Tibial nerve (tissue), 4 donors: ENCODE measurements around the gene POLR3H. TPM values are rescaled to one million over a fixed set of nuclear protein-coding genes. Genes with fewer than 3 reads are reported as not detected.
"Not testable (repeated sequence)": the region's sequence is repeated elsewhere in the genome, so short reads cannot be mapped to it uniquely, and the experiment has no call there.

Experiments
- DNase-seq, 2 donors: peaks; one replicate each; pipeline ENCODE4 v3.0.0-alpha.2; 2019; ENCODE audit warnings: low spot score in 2 of 2
- H3K27ac ChIP-seq, 4 donors: fragments of 200-600 bp; sonication (generic) in 3 of 4; one replicate each; pipeline ENCODE4 v1.5.1; 2017 to 2019; ENCODE audit warnings: mild to moderate bottlenecking in 1 of 4
- H3K27me3 ChIP-seq, 2 donors: fragments of 200-600 bp; sonication (generic) in 1 of 2; one replicate each; pipeline versions ENCODE4 v1.5.1 to v1.6.0; 2017 to 2019
- H3K36me3 ChIP-seq, 3 donors: fragments of 200-600 bp; sonication (generic); one replicate each; pipeline ENCODE4 v1.5.1; 2018 to 2019
- H3K4me1 ChIP-seq, 4 donors: fragments of 200-600 bp; sonication (generic) in 3 of 4; one replicate each; pipeline ENCODE4 v1.5.1; 2017 to 2019
- H3K4me3 ChIP-seq, 4 donors: fragments of 200-600 bp; sonication (generic) in 3 of 4; one replicate each; pipeline ENCODE4 v1.5.1; 2017 to 2019; ENCODE audit warnings: mild to moderate bottlenecking in 1 of 4, moderate library complexity in 1 of 4
- H3K9me3 ChIP-seq, 4 donors: fragments of 200-600 bp; sonication (generic) in 3 of 4; one replicate each; pipeline ENCODE4 v1.5.1; 2017 to 2019
- CTCF ChIP-seq, 5 experiments: fragments of 200-600 bp in 3 of 5; fragments of 450-650 bp in 2 of 5; sonication (generic) in 3 of 5; IDR thresholded peaks; one replicate each; pipeline ENCODE4 v1.5.1; 2016 to 2019; ENCODE audit warnings: antibody characterized with exemption in 5 of 5, mild to moderate bottlenecking in 3 of 5, moderate library complexity in 2 of 5
- EP300 ChIP-seq, 2 donors: sonication (generic); formaldehyde crosslinking; IDR thresholded peaks; one replicate each; pipeline ENCODE4 v1.6.1; 2017; ENCODE audit warnings: antibody characterized with exemption in 2 of 2, mild to moderate bottlenecking in 1 of 2
- POLR2A ChIP-seq, 2 donors: fragments of 450-650 bp; IDR thresholded peaks; one replicate each; pipeline ENCODE4 v1.6.1; 2017; ENCODE audit warnings: antibody characterized with exemption in 2 of 2, mild to moderate bottlenecking in 2 of 2, moderate library complexity in 2 of 2
- WGBS, 2 donors: methylation state at CpG; one replicate each; pipeline ENCODE4 v1.1.5; 2018; 5-methylcytosine and 5-hydroxymethylcytosine counted together
- total RNA-seq, 4 donors: library from RNA; depleted of rRNA; stranded (reverse); fragments of >200 nt; gene quantifications; one replicate each; pipeline ENCODE4 v1.1.0, GENCODE V29; 2016

POLR3H gene
- total RNA-seq, 4 donors from 2014 or later, result 26.6 to 33.6 (median 27.5) TPM

- H3K4me1 ChIP-seq, result peaks cover 0 to 11% (median 0%) of the 10 kb centered on the region in 4 donors
- no peak for DNase-seq
- WGBS, 2 donors, result 88 to 90% methylated on average over 8 of the region's 8 CpGs
- no peak overlapping the region for H3K4me3 ChIP-seq
- H3K9me3 ChIP-seq, result no peaks in the 10 kb centered on the region
- H3K36me3 ChIP-seq, result peaks cover 0 to 87% (median 1%) of the 10 kb centered on the region in 3 donors
- no peaks in the 10 kb centered on the region for H3K27me3 ChIP-seq
- TF ChIP-seq POLR2A (IDR thresholded peaks at IDR 0.05), result no peak
- TF ChIP-seq EP300 (IDR thresholded peaks at IDR 0.05), result no peak
- TF ChIP-seq CTCF (IDR thresholded peaks at IDR 0.05), result no peak
- no peak overlapping the region for H3K27ac ChIP-seq
These were observed 33.8 kb upstream of the POLR3H start for GRCh38 chr22:41578114-41578513.

- no peak for DNase-seq
- WGBS, 2 donors, result 59 to 66% methylated on average over 6 to 9 of the region's 9 CpGs
These were observed 32.6 kb upstream of the POLR3H start for GRCh38 chr22:41576877-41577276.

GRCh38 chr22:41575533-41575932, 31.3 kb upstream of the POLR3H start:
- H3K36me3 ChIP-seq, result peaks cover 0 to 62% (median 0%) of the 10 kb centered on the region in 3 donors
- no peaks in the 10 kb centered on the region for H3K9me3 ChIP-seq
- no peaks in the 10 kb centered on the region for H3K27me3 ChIP-seq
- 85 to 86% methylated on average over 6 to 15 of the region's 15 CpGs for WGBS, 2 donors
- TF ChIP-seq EP300 (IDR thresholded peaks at IDR 0.05), result no peak
- no peak for TF ChIP-seq POLR2A (IDR thresholded peaks at IDR 0.05)
- no peak for TF ChIP-seq CTCF (IDR thresholded peaks at IDR 0.05)
- peaks cover 0 to 11% (median 0%) of the 10 kb centered on the region in 4 donors for H3K4me1 ChIP-seq
- no peak overlapping the region for H3K4me3 ChIP-seq
- DNase-seq, result no peak
- peak overlapping the region in 1 of 4 donors; percentile 58 for H3K27ac ChIP-seq

More at GRCh38 chr22:41576877-41577276, 32.6 kb upstream of the POLR3H start:
- no peak overlapping the region for H3K4me3 ChIP-seq
- peaks cover 0 to 11% (median 0%) of the 10 kb centered on the region in 4 donors for H3K4me1 ChIP-seq
- H3K27ac ChIP-seq, result peak overlapping the region in 1 of 4 donors; percentile 6
- H3K36me3 ChIP-seq, result peaks cover 0 to 75% (median 0%) of the 10 kb centered on the region in 3 donors
- no peaks in the 10 kb centered on the region for H3K27me3 ChIP-seq
- TF ChIP-seq EP300 (IDR thresholded peaks at IDR 0.05) (no peak), CTCF (IDR thresholded peaks at IDR 0.05) (peak in 4 of 5 experiments; percentile 25 to 59 (median 30)), POLR2A (IDR thresholded peaks at IDR 0.05) (no peak)
- H3K9me3 ChIP-seq, result no peaks in the 10 kb centered on the region

GRCh38 chr22:41574847-41575381, 30.6 kb upstream of the POLR3H start:
- H3K27me3 ChIP-seq, result no peaks in the 10 kb centered on the region
- 62 to 64% methylated on average over 16 to 26 of the region's 26 CpGs for WGBS, 2 donors
- TF ChIP-seq CTCF (IDR thresholded peaks at IDR 0.05), result no peak
- TF ChIP-seq EP300 (IDR thresholded peaks at IDR 0.05), result no peak
- TF ChIP-seq POLR2A (IDR thresholded peaks at IDR 0.05), result no peak

GRCh38 chr22:41573677-41574076, 29.4 kb upstream of the POLR3H start:
- Histone ChIP-seq H3K9me3 (no peaks in the 10 kb centered on the region), H3K4me3 (no peak overlapping the region), H3K27ac (no peak overlapping the region), H3K36me3 (peaks cover 0 to 44% (median 0%) of the 10 kb centered on the region in 3 donors), H3K27me3 (no peaks in the 10 kb centered on the region), H3K4me1 (peaks cover 0 to 11% (median 0%) of the 10 kb centered on the region in 4 donors)
- WGBS, 2 donors, result 88 to 95% methylated on average over 8 to 11 of the region's 11 CpGs
- TF ChIP-seq CTCF (IDR thresholded peaks at IDR 0.05), result no peak
- no peak for TF ChIP-seq EP300 (IDR thresholded peaks at IDR 0.05)
- no peak for TF ChIP-seq POLR2A (IDR thresholded peaks at IDR 0.05)
- DNase-seq, result no peak

More at GRCh38 chr22:41574847-41575381, 30.6 kb upstream of the POLR3H start:
- peak; percentile 61 to 66 for DNase-seq
- H3K4me3 ChIP-seq, result no peak overlapping the region
- H3K36me3 ChIP-seq, result peaks cover 0 to 56% (median 0%) of the 10 kb centered on the region in 3 donors
- no peaks in the 10 kb centered on the region for H3K9me3 ChIP-seq
- H3K4me1 ChIP-seq, result peaks cover 0 to 11% (median 0%) of the 10 kb centered on the region in 4 donors
- H3K27ac ChIP-seq, result peak overlapping the region in 1 of 4 donors; percentile 58

- 94 to 99% methylated on average over 3 of the region's 3 CpGs for WGBS, 2 donors
- not testable (repeated sequence) for H3K9me3 ChIP-seq, DNase-seq, H3K27ac ChIP-seq, H3K4me3 ChIP-seq, H3K27me3 ChIP-seq
- peaks cover 0 to 30% (median 0%) of the 10 kb centered on the region in 3 donors for H3K36me3 ChIP-seq
- peaks cover 0 to 14% (median 0%) of the 10 kb centered on the region in 4 donors for H3K4me1 ChIP-seq
These were observed 28.0 kb upstream of the POLR3H start for GRCh38 chr22:41572305-41572704.
